ENCODE measurements around the gene NOC2L. TPM values are rescaled to one million over a fixed set of nuclear protein-coding genes. Genes with fewer than 3 reads are reported as not detected.

NOC2L gene
- total and polyA plus RNA-seq, 9 of the 15 experiments (the other 6 are each of a cell fraction or from before 2014, with no cell fraction given), result 4.0 to 410 (median 200) TPM

- Histone ChIP-seq H3K9me3 (replicated peaks; ENCODE audit: control insufficient read depth, insufficient read depth, low read depth, low read length) (peaks cover 6% of the 10 kb centered on the region), H4K20me1 (replicated peaks; ENCODE audit: control insufficient read depth, insufficient read depth, low read length) (no peaks in the 10 kb centered on the region), H3K9me1 (ENCODE audit: control insufficient read depth, insufficient read depth, low read length) (no peaks in the 10 kb centered on the region), H3K36me3 (ENCODE audit: control insufficient read depth, insufficient read depth, low read length) (no peaks in the 10 kb centered on the region), H3K79me2 (ENCODE audit: control insufficient read depth, insufficient read depth, low read length) (no peaks in the 10 kb centered on the region), H2AFZ (ENCODE audit: low read depth, low read length) (no peak overlapping the region), H3K27ac (ENCODE audit: extremely low read depth, low read depth, low read length) (no peak overlapping the region), H3K4me1 (replicated peaks in 1 of 2; ENCODE audit: control insufficient read depth in 2 of 2, insufficient read depth in 2 of 2, low read length in 2 of 2) (peaks cover 9 to 76% of the 10 kb centered on the region in 2 experiments; a peak in 4 of 5 replicates), H3K27me3 (ENCODE audit: control insufficient read depth in 2 of 2, insufficient read depth in 2 of 2, low read length in 2 of 2) (peaks cover 0 to 35% of the 10 kb centered on the region in 2 experiments; a peak in 2 of 5 replicates), H3K9ac (ENCODE audit: insufficient read depth in 1 of 2, low read depth in 2 of 2, low read length in 2 of 2) (no peak overlapping the region), H3K4me2 (ENCODE audit: insufficient read depth, low read length) (no peak overlapping the region), H3K4me3 (no peak overlapping the region)
- POLR2A ChIA-PET, result interaction anchor here (0.6 kb wide), 1 partner anchor 12 kb away, joined by 4 read pairs; the partner anchor contains the start of gene NOC2L
- in situ Hi-C loops (cut with MboI), result no loop called here
- ATAC-seq, result no peak
- DNase-seq (ENCODE audit: extremely low read depth in 1 of 4, low spot score in 3 of 4), result no peak
- no peak for FAIRE-seq
- intact Hi-C loops (cut with micrococcal nuclease), result no loop called here
- 25% methylated on average over 26 of the region's 42 CpGs for WGBS (ENCODE audit: insufficient coverage, low coverage, missing lambda C conversion rate)
- CTCF ChIA-PET (ENCODE audit: low intra/inter-chr PET ratio), result no interaction called here
- no TSS peak for BruUV-seq (replicated peaks)
- TF ChIP-seq HDAC8 (tag; IDR thresholded peaks at IDR 0.05), result no peak
- TF ChIP-seq SIN3B (IDR thresholded peaks at IDR 0.05; ENCODE audit: low read depth), result no peak
- no peak for TF ChIP-seq SNRNP70 (optimal IDR thresholded peaks at IDR 0.05; ENCODE audit: low read depth, low read length)
- no peak for TF ChIP-seq ZNF121 (CRISPR knock-in tag; conservative IDR thresholded peaks at IDR 0.05)
- TF ChIP-seq KLF10 (CRISPR knock-in tag; IDR thresholded peaks at IDR 0.05), result no peak
- no peak for TF ChIP-seq TSHZ1 (CRISPR knock-in tag; IDR thresholded peaks at IDR 0.05)
- no peak for TF ChIP-seq HEY1 (CRISPR knock-in tag; IDR thresholded peaks at IDR 0.05; ENCODE audit: borderline replicate concordance)
- no peak for TF ChIP-seq SAFB (IDR thresholded peaks at IDR 0.05; ENCODE audit: borderline replicate concordance, low read depth, low read length)
- no peak for TF ChIP-seq ELF1 (tag; IDR thresholded peaks at IDR 0.05)
- TF ChIP-seq ETS1 (conservative IDR thresholded peaks at IDR 0.05; ENCODE audit: control insufficient read depth, low read depth, low read length), result no peak
- TF ChIP-seq ZC3H8 (IDR thresholded peaks at IDR 0.05), result no peak
- TF ChIP-seq ZNF217 (CRISPR knock-in tag; IDR thresholded peaks at IDR 0.05), result no peak
- no peak for TF ChIP-seq ZNF398 (CRISPR knock-in tag; IDR thresholded peaks at IDR 0.05)
- TF ChIP-seq SRSF3 (IDR thresholded peaks at IDR 0.05; ENCODE audit: insufficient read depth, low read length), result no peak
- no peak for TF ChIP-seq ZBTB26 (CRISPR knock-in tag; IDR thresholded peaks at IDR 0.05)
These were observed 12.1 kb upstream of the NOC2L start for GRCh38 chr1:970973-971730.
